EH (cell line): ENCODE results near the gene CACNA2D3.

Experiments
- DNase-seq: peaks from one replicate; pipeline ENCODE4 v3.0.0-alpha.2; 2015; ENCODE audit warnings: low read depth

CACNA2D3 gene

DNA sequence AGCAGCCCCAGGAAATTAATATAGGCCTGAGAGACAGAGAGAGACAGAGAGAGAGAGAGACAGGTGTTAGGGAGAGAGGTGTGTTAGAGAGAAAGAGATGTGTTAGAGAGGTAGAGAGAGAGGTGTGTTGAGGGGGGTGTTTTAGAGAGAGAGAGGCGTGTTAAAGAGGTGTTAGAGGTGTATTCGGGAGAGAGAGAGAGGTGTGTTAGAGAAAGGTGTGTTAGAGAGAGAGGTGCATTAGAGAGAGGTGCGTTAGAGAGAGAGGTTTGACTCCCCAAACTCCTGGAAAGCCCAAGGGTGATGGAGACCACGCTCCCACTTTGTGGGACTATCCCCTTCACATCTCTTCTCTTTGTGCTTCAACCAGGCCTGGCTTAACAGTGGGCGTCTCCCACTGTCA is 95.5 kb downstream of the CACNA2D3 start:
- no peak for DNase-seq

DNA sequence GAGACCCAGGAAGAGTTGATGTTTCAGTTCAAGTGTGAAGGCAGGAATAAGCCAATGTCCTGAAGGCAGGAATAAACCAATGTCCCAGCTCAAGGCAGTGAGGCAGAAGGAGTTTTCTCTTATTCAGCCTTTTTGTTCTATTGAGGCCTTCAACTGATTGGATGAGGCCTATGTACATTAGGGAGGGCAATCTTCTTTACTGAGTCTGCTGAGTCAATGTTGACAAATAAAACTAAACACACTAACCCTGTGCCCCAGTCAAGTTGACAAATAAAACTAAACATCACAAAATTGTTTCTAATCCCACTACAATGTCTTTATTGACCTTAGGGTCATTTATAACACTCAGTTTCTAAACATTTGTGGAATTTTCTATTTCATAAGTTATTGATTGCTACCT is 100.0 kb downstream of the CACNA2D3 start:
- no peak for DNase-seq

DNA sequence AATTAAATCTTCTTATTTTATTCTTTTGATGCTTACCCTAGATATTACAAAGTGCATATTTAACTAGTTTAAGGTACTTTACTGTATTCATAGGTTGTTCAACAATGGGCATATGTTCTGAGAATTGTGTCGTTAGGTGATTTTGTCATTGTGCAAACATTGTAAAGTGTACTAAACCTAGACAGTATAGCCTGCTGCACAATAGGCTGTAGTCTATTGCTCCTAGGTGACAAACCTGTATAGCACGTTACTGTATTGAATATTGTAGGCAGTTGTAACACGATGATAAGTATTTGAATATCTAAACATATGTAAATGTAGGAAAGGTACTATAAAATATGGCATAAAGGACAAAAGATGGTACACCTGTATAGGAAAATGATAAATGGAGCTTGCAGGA is 100.7 kb downstream of the CACNA2D3 start:
- no peak for DNase-seq

DNA sequence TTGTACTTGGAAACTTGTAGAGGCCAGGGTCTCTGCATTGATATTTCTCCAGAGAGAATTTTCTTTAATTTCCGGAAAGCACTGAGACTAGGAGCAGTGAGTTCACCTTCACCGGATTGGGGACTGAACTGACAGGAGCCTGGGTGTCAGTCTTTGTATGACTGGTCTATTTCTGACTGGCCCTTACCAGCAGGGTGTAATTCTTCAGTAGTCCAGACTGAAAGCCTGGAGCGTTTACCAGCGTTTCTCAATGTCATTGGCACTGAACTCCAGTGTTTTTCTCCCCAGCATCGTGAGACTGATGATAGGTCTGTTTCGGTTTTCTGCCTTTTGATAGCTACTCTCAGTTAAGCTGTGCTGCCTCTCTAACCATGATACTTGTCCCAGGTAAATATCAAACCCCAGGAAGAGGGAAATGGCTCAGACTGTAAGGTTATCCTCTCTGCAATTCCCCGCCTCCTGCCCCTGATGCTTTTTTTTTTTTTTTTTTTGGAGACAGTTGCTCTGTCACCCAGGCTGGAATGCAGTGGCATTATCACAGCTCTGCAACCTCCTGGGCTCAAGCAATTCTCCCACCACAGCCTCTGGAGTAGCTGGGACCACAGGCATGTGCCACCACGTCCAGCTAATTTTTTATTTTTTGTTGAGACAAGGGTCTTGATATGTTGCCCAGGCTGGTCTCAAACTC is 103.6 kb downstream of the CACNA2D3 start:
- no peak for DNase-seq

DNA sequence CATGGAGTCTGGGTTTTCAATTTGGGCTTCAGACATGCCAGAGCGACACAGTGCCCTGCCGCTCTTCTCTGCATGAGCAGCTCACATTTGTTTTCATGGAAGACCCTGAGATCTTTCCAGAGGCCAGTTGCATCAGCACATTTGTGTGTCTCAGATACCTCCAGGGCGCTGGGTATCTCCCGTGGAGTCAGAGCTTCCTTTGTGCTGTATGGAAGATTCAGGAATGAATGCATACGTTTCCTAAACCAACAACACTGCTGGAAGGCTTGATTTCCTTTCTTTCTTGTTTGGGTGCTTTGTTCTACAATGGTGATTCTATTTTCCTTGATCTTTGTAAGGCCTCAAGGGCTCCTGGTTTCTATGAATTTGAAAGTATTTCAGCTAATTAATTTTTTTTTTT is 106.5 kb downstream of the CACNA2D3 start:
- no peak for DNase-seq

DNA sequence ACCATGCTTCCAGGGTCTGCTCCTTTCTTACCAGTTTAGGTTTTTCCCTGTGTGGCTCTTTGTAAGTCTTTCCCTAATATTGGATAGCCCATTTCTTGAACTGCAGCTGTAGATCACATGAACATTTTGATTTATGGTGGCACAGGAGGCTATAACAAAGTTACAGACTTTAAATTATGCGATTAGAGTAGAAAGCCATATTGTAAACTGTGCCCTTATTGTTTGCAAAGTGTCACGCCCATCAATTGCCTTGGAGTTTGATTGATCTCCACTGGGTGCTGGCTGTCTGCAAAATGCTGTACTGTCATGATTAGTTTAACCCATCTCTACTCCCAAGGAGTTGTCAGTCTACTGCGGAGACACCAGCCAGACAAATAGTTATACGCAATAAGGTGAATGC is 110.3 kb downstream of the CACNA2D3 start:
- no peak for DNase-seq

DNA sequence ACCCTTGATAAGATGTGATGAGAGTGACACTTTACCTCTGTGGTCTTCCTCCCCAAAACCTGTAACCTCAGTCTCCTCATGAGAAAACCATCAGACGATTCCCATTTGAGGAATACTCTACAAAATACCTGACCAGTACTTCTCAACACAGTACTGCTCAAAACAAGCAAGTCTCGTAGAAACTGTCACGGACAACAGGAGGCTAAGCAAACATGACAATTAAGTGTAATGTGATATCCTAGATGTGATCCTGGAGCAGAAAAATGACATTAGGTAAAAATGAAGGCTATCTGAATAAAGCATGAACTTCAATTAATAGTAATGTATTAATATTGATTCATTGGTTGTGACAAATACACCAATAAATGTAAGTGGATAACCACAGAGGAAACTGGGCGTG is 113.6 kb downstream of the CACNA2D3 start:
- no peak for DNase-seq

DNA sequence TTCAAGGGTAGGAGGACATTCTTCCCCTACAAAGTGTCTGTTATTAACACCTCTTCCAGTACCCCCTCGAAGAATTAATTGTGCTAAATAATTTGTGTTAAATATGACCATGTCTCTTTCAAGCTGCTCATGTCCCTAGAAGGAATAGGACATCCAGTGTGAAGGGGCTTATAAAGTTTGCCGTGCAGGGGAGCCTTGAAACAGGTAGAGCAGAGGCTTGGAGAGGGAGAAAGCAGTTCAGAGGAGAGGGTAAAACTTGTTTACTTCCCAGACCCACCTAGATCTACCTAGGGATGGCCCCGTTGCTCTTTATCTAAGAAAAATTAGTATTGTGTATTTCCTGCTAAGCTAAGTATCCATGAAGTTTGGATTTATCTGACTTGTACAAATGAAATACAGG is 114.8 kb downstream of the CACNA2D3 start:
- DNase-seq, result no peak

DNA sequence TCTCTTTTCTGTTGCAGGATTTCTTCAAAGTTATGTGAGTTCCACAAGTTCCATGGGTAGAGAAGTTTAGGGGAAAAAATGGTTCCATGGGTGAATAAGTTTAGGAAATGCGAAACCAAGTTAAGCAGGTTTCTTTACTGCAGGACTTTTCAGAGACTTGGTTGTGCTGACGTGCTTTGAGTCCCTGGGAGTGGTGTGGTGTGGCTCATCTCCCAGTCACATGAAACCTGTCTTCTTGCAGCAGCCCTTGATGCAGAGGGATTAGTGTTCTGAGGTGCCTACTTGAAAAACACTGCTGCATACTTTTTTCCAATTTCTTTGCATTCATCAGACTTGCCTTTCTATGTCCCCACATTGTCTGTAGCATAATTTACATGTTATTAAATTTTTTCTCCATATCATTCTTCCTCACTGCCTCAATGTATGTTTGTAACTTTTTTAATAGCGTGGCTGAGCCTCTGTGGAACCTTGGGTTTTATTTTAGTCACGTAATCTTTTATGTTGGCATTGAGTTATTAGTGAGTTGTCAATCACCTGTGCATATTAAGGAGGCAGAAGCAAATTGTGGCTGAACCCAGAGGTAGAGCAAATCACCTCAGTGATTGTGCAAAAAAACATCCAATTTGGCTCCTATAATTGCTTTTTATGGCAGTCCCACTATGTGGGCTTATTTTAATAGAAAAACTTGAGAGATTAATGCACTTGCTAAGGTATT is 115.6 kb downstream of the CACNA2D3 start:
- no peak for DNase-seq

DNA sequence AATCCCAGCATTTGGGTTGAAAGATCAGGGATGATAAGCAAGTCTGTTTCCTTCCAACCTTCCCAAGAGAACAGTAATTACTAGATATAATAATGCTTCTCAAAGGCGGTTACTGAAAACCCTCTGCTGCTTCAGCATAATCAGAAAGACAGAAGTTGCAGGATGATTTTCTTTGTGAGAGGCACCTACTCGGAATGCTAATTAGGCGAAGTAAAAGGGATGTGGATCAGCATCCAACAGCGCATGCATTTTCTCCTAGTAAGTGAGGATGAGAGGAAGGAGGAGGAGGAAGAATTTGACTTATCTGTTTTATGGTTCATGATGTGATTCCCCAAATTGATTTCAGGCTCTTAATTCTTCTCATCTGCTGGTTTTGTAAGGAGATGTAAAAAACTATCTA is 118.0 kb downstream of the CACNA2D3 start:
- DNase-seq, result no peak

DNA sequence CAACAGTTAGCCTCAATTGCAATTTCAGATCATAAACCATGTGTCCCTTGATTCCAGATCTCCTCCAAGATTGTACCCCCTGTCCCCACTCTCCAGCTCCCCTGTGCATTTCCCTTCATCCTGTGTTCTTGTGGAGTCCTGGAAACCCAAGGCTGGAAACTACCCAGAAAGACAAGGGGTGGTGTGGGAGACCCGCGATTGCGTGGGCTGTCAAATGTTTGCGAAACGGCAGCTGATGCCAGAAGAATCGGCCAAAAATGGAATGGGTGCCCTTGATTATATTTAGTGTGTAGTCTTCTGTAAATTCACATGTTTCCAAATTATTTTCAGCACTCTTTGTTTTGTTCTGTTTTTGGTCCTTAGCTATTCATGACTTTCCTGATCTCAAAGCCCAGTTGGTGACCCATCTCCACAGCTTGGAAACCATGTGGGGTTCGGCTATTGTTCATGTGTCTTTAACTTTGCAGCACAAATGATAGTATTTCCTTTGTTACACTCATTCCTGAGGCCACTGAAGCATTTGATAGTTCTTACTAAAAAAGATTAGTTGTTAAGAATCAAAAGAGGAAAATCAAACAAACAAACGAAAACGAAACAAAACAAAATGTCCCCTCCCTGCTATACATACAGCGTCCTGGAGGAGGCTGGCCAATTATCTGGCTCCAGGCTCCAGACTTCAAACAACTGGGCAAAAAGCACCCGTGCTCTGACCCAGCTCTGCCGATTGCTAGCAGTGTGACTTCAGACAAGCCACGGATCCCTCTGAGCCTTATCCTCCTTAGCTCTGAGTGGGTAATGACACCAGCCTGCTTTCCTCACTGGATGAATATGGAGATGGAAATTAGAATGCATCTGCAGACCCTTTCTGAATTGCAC is 120.9 kb downstream of the CACNA2D3 start:
- no peak for DNase-seq

DNA sequence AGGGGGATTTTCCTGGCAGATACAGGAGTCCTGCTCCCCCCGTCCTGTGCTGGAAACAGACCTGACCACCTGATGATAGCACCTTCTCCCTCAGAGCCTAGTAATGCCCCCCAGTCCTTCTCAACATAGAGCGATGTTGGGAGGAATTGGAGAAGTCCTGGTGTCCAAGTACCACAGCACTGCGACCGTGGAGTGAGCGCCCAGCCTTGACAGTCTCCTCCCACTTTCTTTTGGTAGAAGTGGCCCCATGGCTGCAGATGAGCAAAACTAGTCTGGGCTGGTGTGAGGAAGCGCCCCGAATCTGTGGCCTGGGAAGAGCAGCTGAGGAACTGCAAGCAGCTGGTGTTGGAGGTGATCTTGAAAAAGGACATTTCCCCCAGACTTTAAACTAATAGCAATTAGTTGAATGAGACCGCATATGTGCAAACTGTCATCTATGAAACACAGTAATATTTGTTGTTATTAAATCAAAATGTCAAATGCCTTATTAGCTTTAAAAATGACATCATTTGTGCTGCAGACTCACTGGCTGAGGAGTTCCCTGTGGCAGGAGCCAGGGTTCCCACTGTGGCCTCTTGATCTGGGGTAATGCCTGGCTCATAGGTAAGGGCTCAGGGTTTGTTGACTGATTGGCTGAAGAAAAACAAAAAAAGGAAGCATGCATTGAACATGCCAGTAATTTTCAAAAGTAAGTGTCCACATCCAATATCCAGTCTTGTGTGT is 121.8 kb downstream of the CACNA2D3 start:
- no peak for DNase-seq

DNA sequence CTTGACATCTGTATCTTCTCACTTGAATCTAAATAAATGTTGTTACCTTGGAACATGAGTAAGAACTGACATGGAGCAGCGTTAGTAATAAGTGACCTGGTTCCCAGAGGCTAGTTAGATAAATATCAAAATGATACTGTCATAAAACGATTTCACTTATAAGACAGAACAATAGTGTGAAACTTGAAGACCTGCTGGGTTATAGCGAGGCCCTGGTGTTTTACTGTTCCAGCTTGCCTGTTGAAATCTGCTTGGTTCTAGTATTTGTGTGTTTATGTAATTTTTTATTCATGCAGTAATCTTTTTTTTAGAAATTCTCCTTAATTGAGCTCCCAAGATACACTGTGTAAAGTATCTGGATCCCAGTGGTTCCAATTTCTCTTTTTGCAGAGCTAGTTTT is 129.4 kb downstream of the CACNA2D3 start:
- DNase-seq, result no peak

DNA sequence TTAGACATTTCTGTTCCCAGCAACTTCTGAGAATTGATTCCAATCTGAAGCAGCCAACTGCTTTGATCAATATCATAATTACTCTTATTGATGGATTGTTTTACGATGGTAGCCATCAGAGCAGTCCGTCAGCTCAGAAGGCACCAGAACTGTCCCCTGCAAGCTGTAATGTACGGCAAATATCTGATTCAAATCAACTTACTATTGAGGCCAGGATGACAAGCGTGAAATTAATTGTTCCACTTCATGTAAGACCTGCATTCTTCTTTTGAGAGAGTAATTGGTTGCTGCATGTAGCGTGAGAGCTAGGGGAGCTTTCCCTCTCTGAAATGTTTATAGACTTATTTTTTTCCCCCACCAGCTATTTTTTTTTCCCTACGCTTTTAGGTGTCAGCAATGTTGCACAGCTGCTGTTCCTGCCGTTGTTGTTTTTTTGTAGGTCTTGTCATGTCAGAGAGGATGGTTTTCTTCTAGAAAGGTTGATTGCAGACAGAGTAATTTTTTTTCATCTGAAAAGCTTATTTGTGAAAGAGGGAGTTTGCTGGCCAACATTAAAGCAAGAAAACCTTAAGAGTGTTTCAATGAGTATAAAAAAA is 134.9 kb downstream of the CACNA2D3 start:
- no peak for DNase-seq

DNA sequence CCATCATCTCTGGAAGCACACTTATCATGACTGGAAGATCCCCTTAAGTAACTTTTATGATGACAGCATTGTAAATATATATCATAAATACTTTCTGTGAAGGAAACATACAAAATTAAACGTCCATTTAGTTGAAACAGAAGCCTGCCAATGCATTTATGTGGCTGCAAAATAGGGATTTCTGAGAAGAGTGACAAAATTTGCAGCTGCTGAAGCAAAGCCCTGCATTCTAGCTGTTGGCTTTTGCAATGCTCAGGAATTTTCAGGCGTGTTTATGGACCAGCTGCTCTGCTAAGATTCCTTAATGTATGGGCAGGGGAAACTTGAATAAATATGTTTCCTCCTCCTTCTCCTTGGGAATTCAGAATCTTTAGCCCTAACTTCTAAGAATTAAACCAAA is 137.3 kb downstream of the CACNA2D3 start:
- no peak for DNase-seq

DNA sequence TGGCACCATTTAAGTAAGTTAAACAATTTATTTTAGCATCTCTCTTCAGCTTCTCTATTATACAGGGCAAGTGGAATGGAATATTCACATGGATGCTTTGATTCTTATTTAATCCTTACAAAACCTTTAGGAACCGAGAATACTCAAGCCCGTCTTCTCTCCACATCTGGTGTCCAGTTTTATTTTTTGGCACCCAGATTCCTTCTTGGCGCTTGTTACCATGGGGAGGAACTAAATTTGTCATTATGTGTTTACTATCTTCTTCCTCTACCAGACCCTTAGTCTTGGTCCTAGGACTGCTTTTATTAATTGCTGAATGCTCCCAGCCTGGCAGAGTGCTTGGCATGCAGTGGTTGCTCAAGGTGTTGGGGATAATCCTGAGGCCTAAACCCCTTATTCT is 138.8 kb downstream of the CACNA2D3 start:
- no peak for DNase-seq

DNA sequence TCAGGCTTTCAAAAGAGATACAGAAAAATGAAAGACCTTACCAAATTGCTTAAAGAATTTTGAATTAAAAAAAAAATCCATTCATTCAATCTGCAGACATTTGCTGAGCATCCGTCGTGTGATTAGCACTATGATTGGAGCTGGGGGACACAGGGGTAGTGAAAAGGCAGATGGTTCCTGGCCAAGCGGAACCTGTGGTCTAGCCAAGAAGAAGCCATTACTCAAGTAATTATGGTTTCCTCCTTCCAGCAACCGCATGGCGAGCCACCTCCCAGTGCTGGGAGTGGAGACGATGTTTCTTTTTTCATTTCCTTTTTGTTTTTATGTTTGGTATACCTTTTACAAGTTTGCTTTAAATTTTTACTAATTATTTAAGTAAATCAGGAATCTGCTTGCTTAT is 140.2 kb downstream of the CACNA2D3 start:
- DNase-seq, result no peak

DNA sequence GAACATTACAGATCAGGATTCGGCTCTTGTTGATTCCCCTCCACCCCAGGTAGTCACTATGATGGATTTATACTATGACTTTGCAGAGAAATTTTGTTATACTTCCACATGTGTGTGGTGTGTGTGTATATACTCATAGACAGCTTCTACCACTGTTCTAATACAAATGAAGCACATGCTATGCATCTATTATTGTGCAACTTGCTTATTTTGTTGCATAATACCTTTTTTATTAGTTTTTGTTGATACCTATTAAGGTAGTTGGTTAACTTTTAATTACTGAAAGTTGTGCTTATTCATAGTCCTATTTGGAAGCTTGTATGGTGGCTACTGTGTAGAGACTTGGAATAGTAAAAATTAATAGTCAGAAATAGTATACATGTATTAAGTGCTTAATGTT is 140.6 kb downstream of the CACNA2D3 start:
- DNase-seq, result no peak

DNA sequence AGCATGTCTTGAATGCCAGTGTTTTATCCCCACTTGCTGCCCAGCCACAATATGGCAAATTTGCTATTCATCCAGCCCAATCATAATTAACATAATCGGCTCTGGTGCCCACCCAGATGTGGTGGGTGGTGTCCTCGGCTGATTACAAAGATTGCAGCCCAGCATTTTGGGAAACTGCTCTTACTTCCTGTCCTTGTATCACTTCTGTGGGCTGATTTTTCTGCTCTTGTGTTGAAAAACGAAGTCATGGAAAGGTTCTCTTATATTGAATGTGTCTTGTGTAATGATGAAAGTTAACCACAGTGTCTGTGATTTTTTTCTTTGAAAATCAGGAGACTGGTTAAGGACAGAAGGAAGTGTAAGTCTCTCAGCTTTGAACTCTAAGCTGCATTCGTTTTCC is 141.7 kb downstream of the CACNA2D3 start:
- no peak for DNase-seq

DNA sequence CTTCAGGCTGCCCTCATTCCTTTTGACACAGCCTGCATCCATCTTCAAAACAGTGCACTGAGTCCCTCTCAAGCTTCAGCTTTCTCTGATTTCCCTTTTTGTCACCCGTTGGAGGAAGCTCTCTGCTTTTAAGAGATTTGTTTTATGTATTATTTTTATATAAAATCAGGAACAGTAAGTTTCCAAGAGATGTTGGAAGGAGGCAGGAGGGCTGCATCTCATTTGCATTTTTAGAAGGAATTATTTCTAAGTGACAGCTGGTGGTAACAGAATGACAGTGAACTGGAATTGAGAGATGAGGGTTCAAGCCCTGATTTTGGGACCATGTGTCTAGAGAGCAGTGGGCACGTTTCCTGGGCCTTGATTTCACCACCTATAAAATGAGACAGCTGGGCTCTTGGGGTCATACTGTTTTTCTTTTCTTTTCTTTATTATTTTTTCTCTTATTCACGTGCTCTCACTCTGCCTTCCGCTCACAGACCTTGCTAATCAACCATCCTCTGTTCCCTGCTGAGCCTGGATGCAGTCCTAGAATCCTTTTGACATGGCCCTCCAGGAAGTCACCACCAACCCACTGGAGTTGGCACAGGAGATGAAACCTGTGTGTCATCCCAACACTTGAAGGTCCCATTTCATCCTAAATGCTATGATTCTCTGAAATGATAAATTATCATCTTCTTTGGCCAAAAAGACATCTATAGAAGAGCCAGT is 148.6 kb downstream of the CACNA2D3 start:
- no peak for DNase-seq

DNA sequence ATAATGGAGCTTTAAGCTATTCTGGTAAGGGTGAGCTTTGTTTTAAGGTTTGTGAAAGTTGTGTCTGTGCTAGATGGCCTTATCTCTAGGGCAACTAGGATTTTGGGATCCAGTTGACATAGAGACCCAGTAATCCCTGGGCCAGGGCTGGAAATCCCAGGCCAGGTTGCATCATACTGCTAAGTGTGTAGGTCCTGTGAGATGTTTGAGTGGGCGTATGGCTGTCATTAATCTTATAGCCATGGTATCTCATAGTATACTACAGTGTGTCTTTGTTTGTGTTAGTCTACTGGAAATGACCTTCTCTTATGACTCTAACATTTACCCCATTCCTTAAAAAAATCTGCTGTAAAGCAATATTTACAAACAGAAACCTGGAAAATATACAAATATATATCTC is 151.4 kb downstream of the CACNA2D3 start:
- DNase-seq, result no peak
